Esophagus muscularis mucosa (tissue), 4 donors: ENCODE results near the gene SYNGAP1. TPM values are rescaled to one million over a fixed set of nuclear protein-coding genes. Genes with fewer than 3 reads are reported as not detected.

Source experiments
- DNase-seq: peaks from one replicate; pipeline ENCODE4 v3.0.0-alpha.2; 2017; ENCODE audit errors: extremely low spot score
- H3K27ac ChIP-seq, 4 donors: fragments of 200-600 bp; sonication (generic); replicated peaks in 1 of 4; 1 replicate in 3 of 4; 2 replicates in 1 of 4; pipeline ENCODE4 v1.5.1; 2016 to 2019; ENCODE audit warnings: mild to moderate bottlenecking in 1 of 4
- H3K27me3 ChIP-seq, 4 donors: fragments of 200-600 bp; sonication (generic); one replicate each; pipeline versions ENCODE4 v1.5.1 to v1.6.0; 2016 to 2019
- H3K36me3 ChIP-seq, 4 donors: fragments of 200-600 bp; sonication (generic); one replicate each; pipeline ENCODE4 v1.5.1; 2016 to 2019
- H3K4me1 ChIP-seq, 4 donors: fragments of 200-600 bp; sonication (generic); one replicate each; pipeline ENCODE4 v1.5.1; 2016 to 2019
- H3K4me3 ChIP-seq, 4 donors: fragments of 200-600 bp; sonication (generic); 1 replicate in 2 of 4; 2 replicates in 2 of 4; pipeline ENCODE4 v1.5.1; 2016 to 2019; ENCODE audit warnings: mild to moderate bottlenecking in 4 of 4, moderate library complexity in 1 of 4
- H3K9me3 ChIP-seq, 4 donors: fragments of 200-600 bp; sonication (generic); 1 replicate in 3 of 4; 2 replicates in 1 of 4; pipeline ENCODE4 v1.5.1; 2016 to 2019
- EP300 ChIP-seq: sonication (generic); formaldehyde crosslinking; IDR thresholded peaks from one replicate; pipeline ENCODE4 v1.6.1; 2017; ENCODE audit warnings: antibody characterized with exemption
- POLR2A ChIP-seq: fragments of 450-650 bp; IDR thresholded peaks from one replicate; pipeline ENCODE4 v1.6.1; 2017; ENCODE audit warnings: antibody characterized with exemption, moderate library complexity, mild to moderate bottlenecking, low read depth
- POLR2AphosphoS5 ChIP-seq, 2 donors: sonication (generic); formaldehyde crosslinking; IDR thresholded peaks; one replicate each; pipeline ENCODE4 v1.6.1; 2017; ENCODE audit warnings: antibody characterized with exemption in 2 of 2
- WGBS: methylation state at CpG from one replicate; pipeline ENCODE4 v1.1.5; 2018; 5-methylcytosine and 5-hydroxymethylcytosine counted together
- intact Hi-C: fragments of 100-400 bp; cut with DNase I; formaldehyde crosslinking; loops from one replicate; pipeline ENCODE4 v1.15.1; 2023
- total RNA-seq, 4 donors: library from RNA; depleted of rRNA; stranded (reverse); fragments of >200 nt; gene quantifications; one replicate each; pipeline versions ENCODE4 v1.1.0 to v1.2.1, GENCODE V29; 2016
- TF ChIP-seq, protein P1 (sequence below), 3 experiments: fragments of 200-600 bp in 2 of 3; fragments of 450-650 bp in 1 of 3; sonication (generic) in 2 of 3; IDR thresholded peaks; one replicate each; pipeline ENCODE4 v1.5.1; 2017 to 2019; ENCODE audit warnings: antibody characterized with exemption in 3 of 3, mild to moderate bottlenecking in 2 of 3, moderate library complexity in 1 of 3

Gene SYNGAP1
- total RNA-seq, 4 donors from 2014 or later: 8.0 to 17.6 (median 13.2) TPM

DNA sequence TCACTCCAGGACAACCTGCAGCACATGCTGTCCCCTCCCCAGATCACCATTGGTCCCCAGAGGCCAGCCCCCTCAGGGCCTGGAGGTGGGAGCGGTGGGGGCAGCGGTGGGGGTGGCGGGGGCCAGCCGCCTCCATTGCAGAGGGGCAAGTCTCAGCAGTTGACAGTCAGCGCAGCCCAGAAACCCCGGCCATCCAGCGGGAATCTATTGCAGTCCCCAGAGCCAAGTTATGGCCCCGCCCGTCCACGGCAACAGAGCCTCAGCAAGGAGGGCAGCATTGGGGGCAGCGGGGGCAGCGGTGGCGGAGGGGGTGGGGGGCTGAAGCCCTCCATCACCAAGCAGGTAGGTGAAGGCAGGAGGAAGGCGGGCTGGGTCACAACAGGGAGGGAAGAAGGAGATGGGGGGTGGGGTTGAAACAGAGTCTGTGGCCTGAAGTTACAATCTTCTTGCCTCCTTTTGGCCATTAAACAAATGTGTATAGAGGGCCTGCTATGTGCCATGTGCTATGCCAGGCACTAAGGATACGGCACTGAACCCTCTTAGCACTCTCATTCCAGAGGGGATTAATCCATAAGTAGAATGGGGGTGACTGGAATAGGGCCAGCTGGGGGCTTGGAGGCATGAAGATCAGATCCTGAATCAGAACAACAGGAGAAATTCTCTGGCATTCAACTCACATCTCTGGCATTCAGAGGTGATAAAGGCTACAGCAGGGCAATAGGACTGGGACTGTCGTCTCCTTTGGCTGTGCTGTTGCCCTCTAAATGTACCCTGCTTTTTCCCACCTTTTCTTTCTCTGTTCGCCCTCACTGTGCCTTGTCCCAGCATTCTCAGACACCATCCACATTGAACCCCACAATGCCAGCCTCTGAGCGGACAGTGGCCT, 24.0 kb downstream of the SYNGAP1 start:
- Histone ChIP-seq H3K4me3 (no peak overlapping the region), H3K36me3 (peaks cover 18 to 98% (median 64%) of the 10 kb centered on the region in 4 donors), H3K27ac (no peak overlapping the region), H3K9me3 (no peaks in the 10 kb centered on the region), H3K4me1 (no peaks in the 10 kb centered on the region), H3K27me3 (no peaks in the 10 kb centered on the region)
- TF ChIP-seq POLR2A (no peak), EP300 (no peak), POLR2AphosphoS5 (IDR thresholded peaks at IDR 0.05) (no peak)
- TF ChIP-seq, protein P1, sequence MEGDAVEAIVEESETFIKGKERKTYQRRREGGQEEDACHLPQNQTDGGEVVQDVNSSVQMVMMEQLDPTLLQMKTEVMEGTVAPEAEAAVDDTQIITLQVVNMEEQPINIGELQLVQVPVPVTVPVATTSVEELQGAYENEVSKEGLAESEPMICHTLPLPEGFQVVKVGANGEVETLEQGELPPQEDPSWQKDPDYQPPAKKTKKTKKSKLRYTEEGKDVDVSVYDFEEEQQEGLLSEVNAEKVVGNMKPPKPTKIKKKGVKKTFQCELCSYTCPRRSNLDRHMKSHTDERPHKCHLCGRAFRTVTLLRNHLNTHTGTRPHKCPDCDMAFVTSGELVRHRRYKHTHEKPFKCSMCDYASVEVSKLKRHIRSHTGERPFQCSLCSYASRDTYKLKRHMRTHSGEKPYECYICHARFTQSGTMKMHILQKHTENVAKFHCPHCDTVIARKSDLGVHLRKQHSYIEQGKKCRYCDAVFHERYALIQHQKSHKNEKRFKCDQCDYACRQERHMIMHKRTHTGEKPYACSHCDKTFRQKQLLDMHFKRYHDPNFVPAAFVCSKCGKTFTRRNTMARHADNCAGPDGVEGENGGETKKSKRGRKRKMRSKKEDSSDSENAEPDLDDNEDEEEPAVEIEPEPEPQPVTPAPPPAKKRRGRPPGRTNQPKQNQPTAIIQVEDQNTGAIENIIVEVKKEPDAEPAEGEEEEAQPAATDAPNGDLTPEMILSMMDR (IDR thresholded peaks at IDR 0.05): no peak
- DNase-seq: no peak
- intact Hi-C loops: no loop called here
- 89% methylated on average over 14 of the region's 18 CpGs for WGBS

DNA sequence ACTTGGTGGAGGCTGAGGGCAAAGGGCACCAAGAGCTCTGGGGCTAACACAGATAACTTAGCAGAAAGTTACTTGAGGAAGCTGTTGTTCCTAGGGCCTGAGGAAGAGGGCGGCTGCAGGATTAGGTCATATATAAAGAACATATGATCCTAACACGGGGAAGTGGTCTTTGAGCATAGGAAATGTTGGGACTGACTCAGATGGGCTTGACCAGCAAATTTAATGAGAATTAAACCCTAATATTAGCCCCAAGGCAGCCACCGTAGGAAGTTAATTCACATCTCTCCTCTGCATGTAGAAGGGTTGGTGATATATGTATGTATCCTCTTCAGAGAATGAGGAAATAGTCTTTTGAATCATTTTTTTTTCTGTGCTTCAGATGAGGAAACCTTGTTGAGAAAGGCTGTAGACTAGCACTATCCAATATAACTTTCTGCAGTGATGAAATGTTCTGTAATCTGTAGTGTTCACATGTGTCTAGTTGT, 25.3 kb downstream of the SYNGAP1 start:
- Histone ChIP-seq H3K9me3 (no peaks in the 10 kb centered on the region), H3K4me1 (no peaks in the 10 kb centered on the region), H3K4me3 (no peak overlapping the region), H3K27me3 (no peaks in the 10 kb centered on the region), H3K27ac (no peak overlapping the region), H3K36me3 (peaks cover 18 to 96% (median 59%) of the 10 kb centered on the region in 4 donors)
- WGBS: 72% methylated on average over 3 of the region's 3 CpGs
- DNase-seq: no peak
- TF ChIP-seq EP300: no peak
- TF ChIP-seq POLR2AphosphoS5 (IDR thresholded peaks at IDR 0.05): no peak
- TF ChIP-seq POLR2A: no peak
- intact Hi-C loops: no loop called here

DNA sequence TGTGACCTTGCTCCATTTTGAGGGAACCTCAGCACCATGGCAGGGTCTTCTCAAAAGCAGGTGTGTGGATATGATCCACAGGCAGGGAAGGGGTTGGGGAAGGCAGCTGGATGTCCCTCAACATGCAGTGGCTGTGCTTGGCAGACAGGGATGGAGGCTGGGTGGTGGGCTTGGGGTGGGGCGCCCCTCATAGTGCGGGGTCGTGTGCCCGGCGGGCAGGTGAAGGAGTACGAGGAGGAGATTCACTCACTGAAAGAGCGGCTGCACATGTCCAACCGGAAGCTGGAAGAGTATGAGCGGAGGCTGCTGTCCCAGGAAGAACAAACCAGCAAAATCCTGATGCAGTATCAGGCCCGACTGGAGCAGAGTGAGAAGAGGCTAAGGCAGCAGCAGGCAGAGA, 26.5 kb downstream of the SYNGAP1 start:
- Histone ChIP-seq H3K4me1 (no peaks in the 10 kb centered on the region), H3K36me3 (peaks cover 16 to 84% (median 54%) of the 10 kb centered on the region in 4 donors)

DNA sequence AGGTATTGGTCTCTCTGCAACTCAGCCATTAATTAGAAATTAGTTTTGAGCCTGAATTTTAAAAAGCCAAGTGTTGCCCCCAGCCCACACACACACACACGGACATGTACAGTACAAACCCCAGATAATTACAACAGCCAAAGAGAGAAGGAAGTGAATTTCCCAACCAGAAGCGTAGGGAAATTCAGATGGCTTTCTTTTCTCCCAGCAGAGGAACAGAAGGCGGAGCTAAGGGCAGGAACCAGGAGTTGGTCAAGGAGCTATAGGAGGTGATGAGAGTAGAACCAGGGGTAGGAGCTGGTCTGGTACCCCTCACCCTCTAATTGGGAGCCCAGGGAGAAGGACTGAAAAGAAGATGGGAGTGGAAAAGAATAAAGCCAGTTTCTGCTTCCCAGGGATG, 30.6 kb downstream of the SYNGAP1 start:
- H3K27ac ChIP-seq: no peak overlapping the region
- H3K4me1 ChIP-seq: peaks cover 17 to 26% (median 23%) of the 10 kb centered on the region in 4 donors
- intact Hi-C loops: loop anchor here (10.0 kb wide), 2 partner anchors 56 to 124 kb away; partner anchors contain the start of gene KIFC1
- no peaks in the 10 kb centered on the region for H3K27me3 ChIP-seq
- peaks cover 0 to 49% (median 30%) of the 10 kb centered on the region in 4 donors for H3K36me3 ChIP-seq
- no peaks in the 10 kb centered on the region for H3K9me3 ChIP-seq
- no peak overlapping the region for H3K4me3 ChIP-seq
- TF ChIP-seq POLR2AphosphoS5 (IDR thresholded peaks at IDR 0.05): no peak
- no peak for TF ChIP-seq POLR2A
- no peak for TF ChIP-seq EP300
- WGBS: 57% methylated on average over 3 of the region's 3 CpGs
- DNase-seq: no peak

More for the DNA sequence above, 26.5 kb downstream of the SYNGAP1 start:
- Histone ChIP-seq H3K4me3 (no peak overlapping the region), H3K9me3 (no peaks in the 10 kb centered on the region), H3K27me3 (no peaks in the 10 kb centered on the region), H3K27ac (no peak overlapping the region)
- DNase-seq: no peak
- intact Hi-C loops: no loop called here
- WGBS: 92% methylated on average over 10 of the region's 10 CpGs
- TF ChIP-seq POLR2AphosphoS5 (IDR thresholded peaks at IDR 0.05) (no peak), POLR2A (no peak), EP300 (no peak)
- TF ChIP-seq, protein P1 (IDR thresholded peaks at IDR 0.05): no peak

DNA sequence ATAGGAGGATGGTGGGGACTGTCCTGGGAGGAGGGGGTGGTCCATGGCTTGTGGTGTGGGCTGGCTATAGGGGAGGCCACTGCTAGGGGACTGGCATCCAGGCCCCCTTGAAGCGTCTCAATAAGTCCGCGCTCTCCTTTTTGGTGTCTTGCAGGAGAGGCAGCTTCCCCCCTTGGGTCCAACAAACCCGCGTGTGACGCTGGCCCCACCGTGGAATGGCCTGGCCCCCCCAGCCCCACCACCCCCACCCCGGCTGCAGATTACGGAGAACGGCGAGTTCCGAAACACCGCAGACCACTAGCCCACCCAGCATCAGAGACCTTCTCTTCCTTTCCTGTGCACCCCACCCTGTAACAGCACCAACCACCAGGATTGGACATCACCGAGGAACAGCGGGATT, 31.7 kb downstream of the SYNGAP1 start:
- H3K36me3 ChIP-seq: peaks cover 0 to 45% (median 34%) of the 10 kb centered on the region in 4 donors
- no peak for DNase-seq
- H3K9me3 ChIP-seq: no peaks in the 10 kb centered on the region
- intact Hi-C loops: loop anchor here (10.0 kb wide), 2 partner anchors 57 to 123 kb away; partner anchors contain the start of gene KIFC1
- TF ChIP-seq, protein P1 (IDR thresholded peaks at IDR 0.05): no peak
- no peaks in the 10 kb centered on the region for H3K27me3 ChIP-seq
- H3K4me1 ChIP-seq: peaks cover 17 to 35% (median 26%) of the 10 kb centered on the region in 4 donors
- WGBS: 83% methylated on average over 12 of the region's 15 CpGs
- H3K27ac ChIP-seq: no peak overlapping the region
- no peak overlapping the region for H3K4me3 ChIP-seq
